K562 (cell line): ENCODE data around the gene PPP1R12C. TPM values are rescaled to one million over a fixed set of nuclear protein-coding genes. Genes with fewer than 3 reads are reported as not detected.

Experiments
- EGR1 ChIP-seq: fragments of 450-650 bp; conservative IDR thresholded peaks from 2 replicates; pipeline ENCODE4 v1.6.1; 2017; ENCODE audit warnings: mild to moderate bottlenecking
- EHMT2 ChIP-seq: fragments of 450-650 bp; IDR thresholded peaks from 2 replicates; pipeline ENCODE4 v1.6.1; 2018; ENCODE audit warnings: antibody characterized with exemption
- ELF4 ChIP-seq: fragments of 450-650 bp; formaldehyde crosslinking; IDR thresholded peaks from 2 replicates; pipeline ENCODE4 v1.4.0; 2022; ENCODE audit warnings: missing genetic modification characterization
- HDAC2 ChIP-seq: fragments of 450-650 bp; IDR thresholded peaks from 2 replicates; pipeline ENCODE4 v1.6.1; 2016; ENCODE audit warnings: mild to moderate bottlenecking
- LARP7 ChIP-seq: fragments of 450-650 bp; IDR thresholded peaks from 2 replicates; pipeline ENCODE4 v1.6.1; 2016
- MTA3 ChIP-seq: fragments of 450-650 bp; formaldehyde crosslinking; IDR thresholded peaks from 2 replicates; pipeline ENCODE4 v1.6.1; 2017; ENCODE audit warnings: mild to moderate bottlenecking, borderline replicate concordance
- NONO ChIP-seq, 2 experiments: fragments of 200-400 bp in 1 of 2; fragments of 450-650 bp in 1 of 2; formaldehyde crosslinking in 1 of 2; IDR thresholded peaks; 2 replicates each; pipeline ENCODE4 v1.6.1; 2017; ENCODE audit warnings: low read depth in 2 of 2, mild to moderate bottlenecking in 2 of 2, moderate library complexity in 2 of 2, low read length in 1 of 2
- PCBP1 ChIP-seq: fragments of 200-400 bp; formaldehyde crosslinking; IDR thresholded peaks from 2 replicates; pipeline ENCODE4 v1.6.1; 2018; ENCODE audit warnings: mild to moderate bottlenecking, low read depth, low read length; ENCODE audit not compliant: poor library complexity, severe bottlenecking
- PML ChIP-seq: IDR thresholded peaks from 2 replicates; pipeline ENCODE4 v1.6.1; 2012; ENCODE audit warnings: low read length, inconsistent platforms
- SMAD1 ChIP-seq: fragments of 150-350 bp; IDR thresholded peaks from 2 replicates; pipeline ENCODE4 v1.6.1; 2014; ENCODE audit warnings: low read length, low read depth; ENCODE audit not compliant: partially characterized antibody
- SUPT5H ChIP-seq: fragments of 450-650 bp; IDR thresholded peaks from 2 replicates; pipeline ENCODE4 v1.6.1; 2016
- TEAD4 ChIP-seq, 2 experiments: sonication (generic) in 1 of 2; formaldehyde crosslinking in 1 of 2; IDR thresholded peaks; 2 replicates each; pipeline versions ENCODE4 v1.6.1 to v1.8.0; 2012 to 2022; ENCODE audit warnings: borderline replicate concordance in 1 of 2, inconsistent platforms in 1 of 2, low read length in 1 of 2, mild to moderate bottlenecking in 1 of 2, missing genetic modification reagents in 1 of 2
- polyA plus RNA-seq, 8 experiments: library from polyadenylated mRNA; depleted of rRNA in 4 of 8; stranded (reverse) in 5 of 8; unstranded in 3 of 8; fragments of >200 nt; fragmentation: Nextera tagmentation in 2 of 8; fragmentation: Illumina TruSeq in 1 of 8; extraction: Ambion mirVana in 2 of 8; extraction: Trizol in 1 of 8; gene quantifications; 2 replicates each; pipeline versions ENCODE4 v1.2.1 to v1.2.3, GENCODE V29; 2011 to 2014; ENCODE audit warnings: inconsistent platforms in 1 of 8, missing spikeins in 1 of 8
- total RNA-seq, 7 experiments: library from RNA; depleted of rRNA in 6 of 7; stranded (reverse); fragments of >200 nt in 6 of 7; fragmentation: Illumina TruSeq in 2 of 7; extraction: Trizol in 2 of 7; gene quantifications; 2 replicates each; pipeline versions ENCODE4 v1.2.1 to v1.2.3, GENCODE V29; 2011 to 2021; ENCODE audit warnings: low replicate concordance in 1 of 7
- TF ChIP-seq, protein P1 (sequence below): fragments of 200-800 bp; sonication (Bioruptor generic); IDR thresholded peaks from 2 replicates; pipeline ENCODE4 v1.6.1; 2017; ENCODE audit warnings: missing genetic modification characterization, missing compliant biosample characterization
- TF ChIP-seq, protein P2 (sequence below): fragments of 450-650 bp; IDR thresholded peaks from 2 replicates; pipeline ENCODE4 v1.6.1; 2016; ENCODE audit warnings: antibody characterized with exemption
- TF ChIP-seq, protein P3 (sequence below), 3 experiments: IDR thresholded peaks in 2 of 3; conservative IDR thresholded peaks in 1 of 3; 2 replicates each; pipeline ENCODE4 v1.5.1; 2011 to 2012; ENCODE audit warnings: low read length in 3 of 3, mild to moderate bottlenecking in 3 of 3, control low read depth in 2 of 3, improper control_type of control experiment in 1 of 3, inconsistent platforms in 1 of 3, low read depth in 1 of 3, mixed read lengths in 1 of 3, moderate library complexity in 1 of 3; ENCODE audit not compliant: insufficient read depth in 2 of 3
- TF ChIP-seq, protein P4 (sequence below): fragments of 450-650 bp; IDR thresholded peaks from 2 replicates; pipeline ENCODE4 v1.7.1; 2018; ENCODE audit warnings: mild to moderate bottlenecking, low read depth; ENCODE audit not compliant: partially characterized antibody
- TF ChIP-seq, protein P5 (sequence below): fragments of 250-450 bp; sonication (Bioruptor Pico); IDR thresholded peaks from 2 replicates; pipeline ENCODE4 v1.4.0; 2020; ENCODE audit warnings: borderline replicate concordance

PPP1R12C gene
- total and polyA plus RNA-seq, 9 of the 15 experiments (the other 6 are each of a cell fraction or from before 2014, with no cell fraction given): 1.8 to 136 (median 33.7) TPM

DNA sequence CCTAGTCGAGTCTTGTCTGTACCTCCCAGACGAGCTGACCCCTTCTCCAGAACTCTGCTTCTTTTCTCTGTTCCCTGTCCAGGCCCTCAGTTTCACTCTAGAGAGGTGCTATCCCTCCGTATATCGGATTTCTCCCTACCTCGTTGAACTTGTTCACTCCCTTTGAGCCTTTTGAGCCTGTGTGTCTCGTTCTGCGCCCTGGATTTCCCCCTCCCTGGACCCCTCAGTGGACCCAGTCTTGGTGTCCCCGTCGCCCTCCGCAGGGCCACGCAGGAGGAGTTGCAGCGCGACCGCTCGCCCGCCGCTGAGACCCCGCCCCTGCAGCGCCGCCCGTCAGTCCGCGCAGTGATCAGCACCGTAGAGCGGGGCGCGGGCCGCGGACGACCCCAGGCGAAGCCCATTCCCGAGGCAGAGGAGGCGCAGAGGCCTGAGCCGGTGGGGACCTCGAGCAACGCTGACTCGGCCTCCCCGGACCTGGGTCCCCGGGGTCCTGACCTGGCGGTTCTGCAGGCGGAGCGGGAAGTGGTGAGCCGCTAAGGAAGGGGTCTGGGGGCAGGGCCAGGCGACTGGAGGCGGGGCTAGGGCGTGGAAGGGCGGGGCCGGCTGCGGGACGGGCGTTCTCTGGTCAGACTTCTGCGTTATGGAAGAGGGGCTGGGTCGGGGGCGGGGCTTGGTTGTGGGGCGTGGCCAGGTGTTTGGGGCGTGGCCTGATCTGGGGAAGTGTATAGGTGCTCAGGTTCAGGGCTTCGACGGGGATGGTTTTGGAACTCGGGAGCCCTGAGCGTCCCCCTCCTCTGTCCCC, 36.3 kb downstream of the PPP1R12C start (continued):
- TF ChIP-seq, protein P1, sequence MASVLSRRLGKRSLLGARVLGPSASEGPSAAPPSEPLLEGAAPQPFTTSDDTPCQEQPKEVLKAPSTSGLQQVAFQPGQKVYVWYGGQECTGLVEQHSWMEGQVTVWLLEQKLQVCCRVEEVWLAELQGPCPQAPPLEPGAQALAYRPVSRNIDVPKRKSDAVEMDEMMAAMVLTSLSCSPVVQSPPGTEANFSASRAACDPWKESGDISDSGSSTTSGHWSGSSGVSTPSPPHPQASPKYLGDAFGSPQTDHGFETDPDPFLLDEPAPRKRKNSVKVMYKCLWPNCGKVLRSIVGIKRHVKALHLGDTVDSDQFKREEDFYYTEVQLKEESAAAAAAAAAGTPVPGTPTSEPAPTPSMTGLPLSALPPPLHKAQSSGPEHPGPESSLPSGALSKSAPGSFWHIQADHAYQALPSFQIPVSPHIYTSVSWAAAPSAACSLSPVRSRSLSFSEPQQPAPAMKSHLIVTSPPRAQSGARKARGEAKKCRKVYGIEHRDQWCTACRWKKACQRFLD (CRISPR knock-in tag): no peak
- TF ChIP-seq PML: peak; percentile 45; the same call in 1 of the 2 replicates
- TF ChIP-seq, protein P2, sequence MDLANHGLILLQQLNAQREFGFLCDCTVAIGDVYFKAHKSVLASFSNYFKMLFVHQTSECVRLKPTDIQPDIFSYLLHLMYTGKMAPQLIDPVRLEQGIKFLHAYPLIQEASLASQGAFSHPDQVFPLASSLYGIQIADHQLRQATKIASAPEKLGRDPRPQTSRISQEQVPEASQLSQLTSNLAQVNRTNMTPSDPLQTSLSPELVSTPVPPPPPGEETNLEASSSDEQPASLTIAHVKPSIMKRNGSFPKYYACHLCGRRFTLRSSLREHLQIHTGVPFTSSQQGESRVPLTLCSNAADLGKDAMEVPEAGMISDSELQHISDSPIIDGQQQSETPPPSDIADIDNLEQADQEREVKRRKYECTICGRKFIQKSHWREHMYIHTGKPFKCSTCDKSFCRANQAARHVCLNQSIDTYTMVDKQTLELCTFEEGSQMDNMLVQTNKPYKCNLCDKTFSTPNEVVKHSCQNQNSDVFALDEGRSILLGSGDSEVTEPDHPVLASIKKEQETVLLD: no peak
- 0 out of 2 replicates have a peak, but pooled peaks have one; percentile 15 for TF ChIP-seq LARP7
- no peak for TF ChIP-seq SMAD1
- no peak for TF ChIP-seq EHMT2
- TF ChIP-seq TEAD4 (IDR thresholded peaks at IDR 0.05; ENCODE audit: low read length): 0 out of 2 replicates have a peak, but pooled peaks have one; percentile 26
- TF ChIP-seq TEAD4 (CRISPR knock-in tag; IDR thresholded peaks at IDR 0.05; ENCODE audit: borderline replicate concordance): no peak
- peak; percentile 84 for TF ChIP-seq SUPT5H
- TF ChIP-seq ELF4 (CRISPR knock-in tag): peak; percentile 79; the same call in 1 of the 2 replicates
- peak; percentile 54; the same call in 1 of the 2 replicates for TF ChIP-seq HDAC2
- peak; percentile 62; the same call in 1 of the 2 replicates for TF ChIP-seq MTA3
- TF ChIP-seq, protein P3, sequence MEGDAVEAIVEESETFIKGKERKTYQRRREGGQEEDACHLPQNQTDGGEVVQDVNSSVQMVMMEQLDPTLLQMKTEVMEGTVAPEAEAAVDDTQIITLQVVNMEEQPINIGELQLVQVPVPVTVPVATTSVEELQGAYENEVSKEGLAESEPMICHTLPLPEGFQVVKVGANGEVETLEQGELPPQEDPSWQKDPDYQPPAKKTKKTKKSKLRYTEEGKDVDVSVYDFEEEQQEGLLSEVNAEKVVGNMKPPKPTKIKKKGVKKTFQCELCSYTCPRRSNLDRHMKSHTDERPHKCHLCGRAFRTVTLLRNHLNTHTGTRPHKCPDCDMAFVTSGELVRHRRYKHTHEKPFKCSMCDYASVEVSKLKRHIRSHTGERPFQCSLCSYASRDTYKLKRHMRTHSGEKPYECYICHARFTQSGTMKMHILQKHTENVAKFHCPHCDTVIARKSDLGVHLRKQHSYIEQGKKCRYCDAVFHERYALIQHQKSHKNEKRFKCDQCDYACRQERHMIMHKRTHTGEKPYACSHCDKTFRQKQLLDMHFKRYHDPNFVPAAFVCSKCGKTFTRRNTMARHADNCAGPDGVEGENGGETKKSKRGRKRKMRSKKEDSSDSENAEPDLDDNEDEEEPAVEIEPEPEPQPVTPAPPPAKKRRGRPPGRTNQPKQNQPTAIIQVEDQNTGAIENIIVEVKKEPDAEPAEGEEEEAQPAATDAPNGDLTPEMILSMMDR (IDR thresholded peaks at IDR 0.05 in 2 of 3, conservative IDR thresholded peaks at IDR 0.05 in 1 of 3; ENCODE audit: insufficient read depth in 2 of 3, low read depth in 1 of 3, low read length in 3 of 3): peak; percentile 11 to 23 (median 16); a peak in 3 of 6 replicates
- peak; percentile 50 for TF ChIP-seq PCBP1
- TF ChIP-seq, protein P4, sequence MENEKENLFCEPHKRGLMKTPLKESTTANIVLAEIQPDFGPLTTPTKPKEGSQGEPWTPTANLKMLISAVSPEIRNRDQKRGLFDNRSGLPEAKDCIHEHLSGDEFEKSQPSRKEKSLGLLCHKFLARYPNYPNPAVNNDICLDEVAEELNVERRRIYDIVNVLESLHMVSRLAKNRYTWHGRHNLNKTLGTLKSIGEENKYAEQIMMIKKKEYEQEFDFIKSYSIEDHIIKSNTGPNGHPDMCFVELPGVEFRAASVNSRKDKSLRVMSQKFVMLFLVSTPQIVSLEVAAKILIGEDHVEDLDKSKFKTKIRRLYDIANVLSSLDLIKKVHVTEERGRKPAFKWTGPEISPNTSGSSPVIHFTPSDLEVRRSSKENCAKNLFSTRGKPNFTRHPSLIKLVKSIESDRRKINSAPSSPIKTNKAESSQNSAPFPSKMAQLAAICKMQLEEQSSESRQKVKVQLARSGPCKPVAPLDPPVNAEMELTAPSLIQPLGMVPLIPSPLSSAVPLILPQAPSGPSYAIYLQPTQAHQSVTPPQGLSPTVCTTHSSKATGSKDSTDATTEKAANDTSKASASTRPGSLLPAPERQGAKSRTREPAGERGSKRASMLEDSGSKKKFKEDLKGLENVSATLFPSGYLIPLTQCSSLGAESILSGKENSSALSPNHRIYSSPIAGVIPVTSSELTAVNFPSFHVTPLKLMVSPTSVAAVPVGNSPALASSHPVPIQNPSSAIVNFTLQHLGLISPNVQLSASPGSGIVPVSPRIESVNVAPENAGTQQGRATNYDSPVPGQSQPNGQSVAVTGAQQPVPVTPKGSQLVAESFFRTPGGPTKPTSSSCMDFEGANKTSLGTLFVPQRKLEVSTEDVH: no peak
- TF ChIP-seq NONO (IDR thresholded peaks at IDR 0.05; ENCODE audit: low read depth in 2 of 2, low read length in 1 of 2): peak in 1 of 2 experiments; percentile 26; a peak in 1 of 4 replicates
- TF ChIP-seq, protein P5, sequence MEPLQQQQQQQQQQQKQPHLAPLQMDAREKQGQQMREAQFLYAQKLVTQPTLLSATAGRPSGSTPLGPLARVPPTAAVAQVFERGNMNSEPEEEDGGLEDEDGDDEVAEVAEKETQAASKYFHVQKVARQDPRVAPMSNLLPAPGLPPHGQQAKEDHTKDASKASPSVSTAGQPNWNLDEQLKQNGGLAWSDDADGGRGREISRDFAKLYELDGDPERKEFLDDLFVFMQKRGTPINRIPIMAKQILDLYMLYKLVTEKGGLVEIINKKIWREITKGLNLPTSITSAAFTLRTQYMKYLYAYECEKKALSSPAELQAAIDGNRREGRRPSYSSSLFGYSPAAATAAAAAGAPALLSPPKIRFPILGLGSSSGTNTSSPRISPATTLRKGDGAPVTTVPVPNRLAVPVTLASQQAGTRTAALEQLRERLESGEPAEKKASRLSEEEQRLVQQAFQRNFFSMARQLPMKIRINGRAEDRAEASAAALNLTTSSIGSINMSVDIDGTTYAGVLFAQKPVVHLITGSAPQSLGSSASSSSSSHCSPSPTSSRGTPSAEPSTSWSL (CRISPR knock-in tag): 0 out of 2 replicates have a peak, but pooled peaks have one; percentile 53
- TF ChIP-seq EGR1: 0 out of 2 replicates have a peak, but pooled peaks have one; percentile 3
